Gastrocnemius medialis (tissue), 4 donors: ENCODE data around the gene AFAP1.

Experiments used
- CTCF ChIP-seq, 5 experiments: fragments of 450-650 bp in 3 of 5; fragments of 200-600 bp in 2 of 5; sonication (generic) in 2 of 5; IDR thresholded peaks in 4 of 5; conservative IDR thresholded peaks in 1 of 5; 1 replicate in 4 of 5; 2 replicates in 1 of 5; pipeline ENCODE4 v1.5.1; 2016 to 2019; ENCODE audit warnings: antibody characterized with exemption in 5 of 5, mild to moderate bottlenecking in 3 of 5, moderate library complexity in 3 of 5
- POLR2A ChIP-seq, 2 donors: fragments of 450-650 bp; IDR thresholded peaks; one replicate each; pipeline ENCODE4 v1.6.1; 2017; ENCODE audit warnings: antibody characterized with exemption in 2 of 2, mild to moderate bottlenecking in 2 of 2, moderate library complexity in 2 of 2

- no peak for TF ChIP-seq CTCF (IDR thresholded peaks at IDR 0.05 in 4 of 5, conservative IDR thresholded peaks at IDR 0.05 in 1 of 5)
- TF ChIP-seq POLR2A (IDR thresholded peaks at IDR 0.05), result no peak
Observed at GRCh38 chr4:7737752-7738457, 201.8 kb downstream of the AFAP1 start.
